ENCODE data around the gene ITPR1.

The ITPR1 gene

GRCh38 chr3:4886448-4886847 lies 393.3 kb downstream of the ITPR1 start:
- no peak for DNase-seq (ENCODE audit: low read depth, low spot score)
- H3K4me3 ChIP-seq (ENCODE audit: low read depth, low read length): no peak overlapping the region
- in situ Hi-C loops (cut with HindIII; ENCODE audit: low sequenced_read_pairs): no loop called here
- TF ChIP-seq CTCF (IDR thresholded peaks at IDR 0.05; ENCODE audit: low read depth, low read length): no peak

- no peak for DNase-seq (ENCODE audit: low read depth, low spot score)
- H3K4me3 ChIP-seq (ENCODE audit: low read depth, low read length): no peak overlapping the region
- no peak for TF ChIP-seq CTCF (IDR thresholded peaks at IDR 0.05; ENCODE audit: low read depth, low read length)
- in situ Hi-C loops (cut with HindIII; ENCODE audit: low sequenced_read_pairs): no loop called here
Measured at GRCh38 chr3:4887177-4887576, 394.0 kb downstream of the ITPR1 start.

DNA sequence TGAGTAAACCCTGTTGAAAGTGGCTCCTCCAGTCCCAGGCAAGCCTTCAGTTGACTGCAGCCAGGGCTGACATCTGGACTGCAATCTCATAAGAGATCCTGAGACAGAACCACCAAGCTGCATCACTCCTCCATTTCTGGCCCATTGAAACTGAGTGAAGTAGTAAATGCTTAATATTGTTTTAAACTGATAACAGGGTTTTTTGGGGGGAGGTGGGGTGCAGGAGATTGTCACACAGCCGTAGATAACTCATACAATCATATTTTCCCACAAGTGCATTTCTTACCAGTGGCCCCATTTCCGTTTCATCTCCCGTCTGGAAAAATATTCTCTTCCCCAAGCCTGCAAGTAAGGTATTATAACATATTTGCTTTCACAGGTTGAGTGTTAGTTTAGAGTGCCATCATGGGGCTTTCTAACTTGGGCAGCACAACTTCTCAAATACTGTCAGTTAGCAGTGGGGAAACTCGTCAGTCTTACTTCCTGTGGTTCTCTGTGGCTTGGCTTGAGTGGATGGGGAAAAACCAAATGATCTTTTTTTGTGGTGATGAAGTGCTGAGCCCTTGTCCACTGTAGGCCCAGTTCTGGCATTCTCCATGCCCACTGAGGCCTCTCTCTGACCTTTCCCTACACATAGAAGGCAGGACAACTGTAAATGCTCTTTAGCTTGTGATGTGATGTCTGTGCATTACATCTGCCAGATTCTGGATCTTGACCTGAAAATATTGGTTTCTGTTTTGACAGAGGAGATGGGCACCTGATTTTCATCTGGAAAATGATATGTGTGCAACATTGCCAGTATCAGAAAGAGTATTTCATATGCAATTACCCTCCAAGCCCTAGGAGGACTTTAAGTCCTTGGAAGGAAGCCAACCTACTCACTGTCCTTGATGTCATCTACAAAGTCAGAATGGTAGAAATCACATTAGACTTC lies 396.0 kb downstream of the ITPR1 start:
- TF ChIP-seq CTCF (IDR thresholded peaks at IDR 0.05; ENCODE audit: low read depth, low read length): no peak
- in situ Hi-C loops (cut with HindIII; ENCODE audit: low sequenced_read_pairs): no loop called here
- peak; percentile 14 for DNase-seq (ENCODE audit: low read depth, low spot score)
- H3K4me3 ChIP-seq (ENCODE audit: low read depth, low read length): no peak overlapping the region

DNA sequence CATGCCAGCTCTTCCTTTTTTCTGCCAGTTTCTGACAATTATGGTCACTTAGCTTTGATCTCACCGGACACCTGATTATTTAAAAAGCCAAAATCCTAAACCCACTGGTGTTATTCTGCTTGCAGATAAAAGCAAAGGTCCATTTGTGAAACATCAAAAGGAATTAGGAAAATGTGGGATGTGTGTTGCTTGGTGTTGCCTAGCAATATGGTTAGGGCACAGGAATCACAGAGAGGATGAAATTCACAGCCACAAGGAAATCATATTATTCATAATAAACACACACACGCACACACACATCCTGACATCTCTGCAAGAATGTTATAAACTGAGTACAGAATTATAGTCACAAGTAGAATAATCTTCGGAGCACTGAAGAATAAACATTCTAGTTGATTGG lies 396.7 kb downstream of the ITPR1 start:
- in situ Hi-C loops (cut with HindIII; ENCODE audit: low sequenced_read_pairs): no loop called here
- H3K4me3 ChIP-seq (ENCODE audit: low read depth, low read length): no peak overlapping the region
- no peak for TF ChIP-seq CTCF (IDR thresholded peaks at IDR 0.05; ENCODE audit: low read depth, low read length)
- peak; percentile 43 for DNase-seq (ENCODE audit: low read depth, low spot score)

DNA sequence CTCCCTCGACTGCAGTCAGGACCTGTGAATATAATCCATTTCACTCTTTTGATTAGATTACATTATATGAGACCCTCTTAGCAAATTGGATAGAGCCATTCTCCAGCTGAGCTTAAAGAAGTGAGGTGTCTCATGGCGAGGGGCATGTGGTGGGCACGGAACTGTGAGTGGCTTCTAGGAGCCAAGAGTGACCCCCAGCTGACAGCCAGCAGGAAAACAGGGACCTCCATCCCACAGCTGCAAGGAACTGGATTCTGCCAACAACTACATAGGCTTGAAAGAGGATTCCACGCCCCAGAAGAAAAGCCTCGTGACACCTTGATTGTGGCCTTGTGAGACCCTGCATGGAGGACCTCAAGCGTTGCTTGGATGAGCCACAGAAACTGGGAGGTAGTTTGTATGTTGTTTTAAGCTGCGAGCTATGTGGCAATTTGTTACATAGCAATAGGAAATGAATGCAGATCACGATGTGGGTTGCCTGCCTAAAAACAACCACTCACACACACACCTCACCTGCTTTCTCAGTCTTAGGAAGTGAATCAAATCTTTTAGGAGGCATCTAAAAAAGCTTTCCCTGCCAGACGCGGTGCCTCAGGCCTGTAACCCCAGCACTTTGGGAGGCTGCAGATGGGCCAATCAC lies 401.9 kb downstream of the ITPR1 start:
- in situ Hi-C loops (cut with HindIII; ENCODE audit: low sequenced_read_pairs): no loop called here
- no peak for TF ChIP-seq CTCF (IDR thresholded peaks at IDR 0.05; ENCODE audit: low read depth, low read length)

DNA sequence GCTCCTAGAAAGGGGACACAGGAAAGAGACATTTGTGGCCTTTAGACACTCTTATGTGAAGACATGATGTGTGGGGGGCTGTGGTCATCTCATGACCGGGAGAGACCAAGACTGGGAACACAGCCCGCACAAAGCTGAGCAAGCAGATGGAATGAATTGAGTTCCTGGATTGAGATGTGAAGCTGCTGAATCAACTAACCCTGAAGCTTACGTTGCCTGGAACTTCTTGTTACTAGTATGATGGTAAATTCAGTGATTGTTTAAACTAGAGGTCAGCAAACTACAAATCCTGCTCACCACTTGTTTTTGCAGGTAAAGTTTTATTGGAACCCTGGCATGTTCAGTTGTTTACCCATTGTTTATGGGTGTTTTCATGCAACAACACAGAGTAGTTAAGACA lies 402.7 kb downstream of the ITPR1 start:
- DNase-seq (ENCODE audit: low read depth, low spot score): no peak
- in situ Hi-C loops (cut with HindIII; ENCODE audit: low sequenced_read_pairs): no loop called here
- no peak for TF ChIP-seq CTCF (IDR thresholded peaks at IDR 0.05; ENCODE audit: low read depth, low read length)
- H3K4me3 ChIP-seq (ENCODE audit: low read depth, low read length): no peak overlapping the region

More for the DNA sequence above, 401.9 kb downstream of the ITPR1 start:
- no peak for DNase-seq (ENCODE audit: low read depth, low spot score)
- no peak overlapping the region for H3K4me3 ChIP-seq (ENCODE audit: low read depth, low read length)
